GM12878 (cell line): ENCODE measurements around the gene NRG3. TPM values are rescaled to one million over a fixed set of nuclear protein-coding genes. Genes with fewer than 3 reads are reported as not detected.

ENCODE experiments used
- ATAC-seq: fragments of 200-7000 bp; cut with Tn5 transposase; 3 replicates; pipeline ENCODE4 v1.9.1; 2020; ENCODE audit warnings: mild to moderate bottlenecking, moderate library complexity
- BruUV-seq: library from RNA; stranded (reverse); fragments of 400-500 nt; replicated peaks from 2 replicates; lab custom pipeline; 2021; lab: Mats Ljungman, UMichigan
- CTCF ChIA-PET: fragments of 300-600 bp; sonication (Branson Sonifier 250); formaldehyde crosslinking; extraction: SDS; loops from one replicate; lab custom pipeline; 2021; ENCODE audit warnings: inconsistent platforms; lab: Yijun Ruan, JAX
- POLR2A ChIA-PET: fragments of 350-600 bp; formaldehyde crosslinking; extraction: SDS; loops from one replicate; lab custom pipeline; 2021; ENCODE audit warnings: inconsistent platforms; lab: Charles Lee
- RAD21 ChIA-PET: fragments of 300-600 bp; sonication (Branson Sonifier 250); formaldehyde crosslinking; loops from one replicate; lab custom pipeline; 2023; ENCODE audit warnings: antibody characterized with exemption; ENCODE audit not compliant: unreplicated experiment; lab: Charles Lee
- SMC1A ChIA-PET: fragments of 300-600 bp; sonication (Branson Sonifier 250); formaldehyde crosslinking; loops from one replicate; lab custom pipeline; 2023; ENCODE audit not compliant: unreplicated experiment, uncharacterized antibody; lab: Charles Lee
- DNase-seq: peaks from one replicate; pipeline ENCODE4 v3.0.0-alpha.2; 2011; ENCODE audit warnings: low read depth, low spot score
- FAIRE-seq: peaks from 3 replicates; lab custom pipeline; 2011; peaks lifted over from hg19 to GRCh38; lab: Jason Lieb, UNC
- H2AFZ ChIP-seq: 2 replicates; pipeline ENCODE4 v1.6.0; 2011; ENCODE audit warnings: low read depth, low read length, control low read depth; ENCODE audit not compliant: control insufficient read depth
- H3K27ac ChIP-seq: 2 replicates; pipeline ENCODE4 v1.5.1; 2011; ENCODE audit warnings: control low read depth; ENCODE audit not compliant: control insufficient read depth, insufficient read depth
- H3K27me3 ChIP-seq, 2 experiments: replicated peaks in 1 of 2; 2 replicates each; pipeline versions ENCODE4 v1.6.0 to v1.6.1; 2011; ENCODE audit warnings: low read length in 1 of 2; ENCODE audit not compliant: control insufficient read depth in 2 of 2, insufficient read depth in 2 of 2
- H3K36me3 ChIP-seq, 2 experiments: 2 replicates each; pipeline ENCODE4 v1.5.1; 2011; ENCODE audit warnings: low read length in 1 of 2; ENCODE audit not compliant: control insufficient read depth in 2 of 2, insufficient read depth in 2 of 2
- H3K4me1 ChIP-seq: 2 replicates; pipeline ENCODE4 v1.6.1; 2011; ENCODE audit warnings: mild to moderate bottlenecking, low read length, moderate library complexity, mixed read lengths; ENCODE audit not compliant: control insufficient read depth, insufficient read depth
- H3K4me2 ChIP-seq: 2 replicates; pipeline ENCODE4 v1.6.0; 2011; ENCODE audit warnings: control low read depth; ENCODE audit not compliant: control insufficient read depth, insufficient read depth
- H3K4me3 ChIP-seq: fragments of 200-600 bp; sonication (generic); 2 replicates; pipeline ENCODE4 v1.5.1; 2016
- H3K79me2 ChIP-seq: 2 replicates; pipeline ENCODE4 v1.6.0; 2011; ENCODE audit warnings: low read length; ENCODE audit not compliant: control insufficient read depth, insufficient read depth
- H3K9ac ChIP-seq: 2 replicates; pipeline ENCODE4 v1.8.0; 2011; ENCODE audit warnings: low read length, control low read depth, mixed read lengths; ENCODE audit not compliant: control insufficient read depth, insufficient read depth
- H3K9me3 ChIP-seq: replicated peaks from 3 replicates; pipeline ENCODE4 v1.5.1; 2011; ENCODE audit warnings: mild to moderate bottlenecking, low read length; ENCODE audit not compliant: control insufficient read depth, insufficient read depth
- H4K20me1 ChIP-seq: 2 replicates; pipeline ENCODE4 v1.6.0; 2011; ENCODE audit not compliant: control insufficient read depth, insufficient read depth
- ASH2L ChIP-seq: fragments of 300-600, 200-600 bp; sonication (generic); IDR thresholded peaks from 2 replicates; pipeline ENCODE4 v1.6.1; 2017; ENCODE audit warnings: low read depth, mild to moderate bottlenecking, borderline replicate concordance
- BCL11A ChIP-seq: IDR thresholded peaks from 2 replicates; pipeline ENCODE4 v1.6.1; 2011; ENCODE audit warnings: low read depth, low read length
- BRCA1 ChIP-seq: IDR thresholded peaks from 2 replicates; pipeline ENCODE4 v1.6.1; 2011; ENCODE audit warnings: low read depth, low read length, improper control_type of control experiment
- CEBPB ChIP-seq, 2 experiments: fragments of 150-350 bp in 1 of 2; IDR thresholded peaks; 2 replicates each; pipeline ENCODE4 v1.6.1; 2012 to 2014; ENCODE audit warnings: low read depth in 2 of 2, low read length in 2 of 2, borderline replicate concordance in 1 of 2, inconsistent platforms in 1 of 2
- EED ChIP-seq: sonication (generic); IDR thresholded peaks from 2 replicates; pipeline ENCODE4 v1.6.1; 2016; ENCODE audit warnings: antibody characterized with exemption, low read depth
- ESRRA ChIP-seq: IDR thresholded peaks from 2 replicates; pipeline ENCODE4 v1.6.1; 2012; ENCODE audit warnings: mild to moderate bottlenecking, low read length, improper control_type of control experiment
- FOXK2 ChIP-seq: fragments of 450-650 bp; IDR thresholded peaks from 2 replicates; pipeline ENCODE4 v1.6.1; 2017; ENCODE audit warnings: mild to moderate bottlenecking, moderate library complexity
- FOXM1 ChIP-seq: IDR thresholded peaks from 2 replicates; pipeline ENCODE4 v1.6.1; 2012; ENCODE audit warnings: low read depth, mild to moderate bottlenecking, inconsistent platforms, low read length, moderate library complexity
- IRF4 ChIP-seq: IDR thresholded peaks from 2 replicates; pipeline ENCODE4 v1.6.1; 2011; ENCODE audit warnings: low read depth, low read length
- KAT2A ChIP-seq: conservative IDR thresholded peaks from 2 replicates; pipeline ENCODE4 v1.6.1; 2011; ENCODE audit warnings: low read depth, low read length; ENCODE audit not compliant: control insufficient read depth
- LARP7 ChIP-seq: fragments of 450-650 bp; IDR thresholded peaks from 2 replicates; pipeline ENCODE4 v1.6.1; 2017; ENCODE audit warnings: mild to moderate bottlenecking
- MEF2A ChIP-seq: IDR thresholded peaks from 2 replicates; pipeline ENCODE4 v1.6.1; 2011; ENCODE audit warnings: low read depth, mild to moderate bottlenecking, low read length, moderate library complexity; ENCODE audit not compliant: insufficient read depth
- NFYA ChIP-seq: IDR thresholded peaks from 2 replicates; pipeline ENCODE4 v1.6.1; 2011; ENCODE audit warnings: low read depth, mild to moderate bottlenecking, low read length, improper control_type of control experiment, borderline replicate concordance
- NR2C2 ChIP-seq: IDR thresholded peaks from 2 replicates; pipeline ENCODE4 v1.6.1; 2011; ENCODE audit warnings: borderline replicate concordance, low read depth; ENCODE audit not compliant: control insufficient read depth, insufficient read length
- RAD21 ChIP-seq: IDR thresholded peaks from 2 replicates; pipeline ENCODE4 v1.6.1; 2011; ENCODE audit warnings: mild to moderate bottlenecking, low read depth, low read length, moderate library complexity; ENCODE audit not compliant: insufficient read depth
- RAD51 ChIP-seq: fragments of 450-650 bp; IDR thresholded peaks from 2 replicates; pipeline ENCODE4 v1.6.1; 2016; ENCODE audit warnings: moderate library complexity, mild to moderate bottlenecking, inconsistent platforms
- SP1 ChIP-seq: IDR thresholded peaks from one replicate; pipeline ENCODE4 v1.6.1; 2011; ENCODE audit warnings: low read depth, low read length
- TARDBP ChIP-seq: IDR thresholded peaks from 2 replicates; pipeline ENCODE4 v1.6.1; 2016; ENCODE audit warnings: borderline replicate concordance
- TCF3 ChIP-seq: IDR thresholded peaks from 2 replicates; pipeline ENCODE4 v1.6.1; 2012; ENCODE audit warnings: low read depth, mild to moderate bottlenecking, low read length, borderline replicate concordance; ENCODE audit not compliant: insufficient read depth
- ZBED1 ChIP-seq: IDR thresholded peaks from 2 replicates; pipeline ENCODE4 v1.6.1; 2016; ENCODE audit warnings: borderline replicate concordance
- ZNF207 ChIP-seq: fragments of 450-650 bp; IDR thresholded peaks from 2 replicates; pipeline ENCODE4 v1.6.1; 2014; ENCODE audit warnings: antibody characterized with exemption, mild to moderate bottlenecking, borderline replicate concordance
- ZNF384 ChIP-seq: IDR thresholded peaks from 2 replicates; pipeline ENCODE4 v1.6.1; 2012; ENCODE audit warnings: low read depth, mild to moderate bottlenecking, low read length, improper control_type of control experiment, borderline replicate concordance
- WGBS: methylation state at CpG from one replicate; pipeline ENCODE4 v1.1.6; 2016; ENCODE audit warnings: low lambda C conversion rate; ENCODE audit not compliant: insufficient replicate concordance, insufficient coverage; ENCODE audit errors: missing lambda C conversion rate; 5-methylcytosine and 5-hydroxymethylcytosine counted together
- in situ Hi-C: fragments of 300-500 bp; cut with MboI; formaldehyde crosslinking; loops from 9 replicates; pipeline ENCODE4 v1.14.3; 2018; ENCODE audit warnings: mixed read lengths
- intact Hi-C: fragments of 100-400 bp; cut with micrococcal nuclease; formaldehyde crosslinking; loops from one replicate; pipeline ENCODE4 v1.14.2; 2022; ENCODE audit not compliant: unreplicated experiment
- polyA plus RNA-seq, 11 experiments: library from polyadenylated mRNA; depleted of rRNA in 4 of 11; unstranded in 6 of 11; stranded (reverse) in 5 of 11; fragments of >200 nt; fragmentation: Nextera tagmentation in 4 of 11; fragmentation: Illumina TruSeq in 1 of 11; extraction: Ambion mirVana in 4 of 11; extraction: Trizol in 1 of 11; gene quantifications; 1 replicate in 1 of 11; 2 replicates in 10 of 11; pipeline versions ENCODE4 v1.2.1 to v1.2.3, GENCODE V29; 2011 to 2016; ENCODE audit warnings: inconsistent platforms in 2 of 11, missing spikeins in 2 of 11, low read depth in 1 of 11
- total RNA-seq, 4 experiments: library from RNA; depleted of rRNA in 3 of 4; stranded (reverse); fragments of >200 nt in 3 of 4; fragmentation: Illumina TruSeq in 1 of 4; extraction: Trizol in 1 of 4; gene quantifications; 2 replicates each; pipeline versions ENCODE4 v1.2.1 to v1.2.3, GENCODE V29; 2013 to 2021
- TF ChIP-seq, protein P1 (sequence below): IDR thresholded peaks from 2 replicates; pipeline ENCODE4 v1.6.1; 2012; ENCODE audit warnings: low read depth, low read length, improper control_type of control experiment

Gene NRG3
- total and polyA plus RNA-seq, 10 of the 15 experiments (the other 5 are each of a cell fraction or from before 2014, with no cell fraction given), result 0.03 to 0.41 (median 0.17) TPM; not detected in 3

- intact Hi-C loops (no loop called here), in situ Hi-C loops (no loop called here)
- no peak for FAIRE-seq
- no TSS peak for BruUV-seq
- Histone ChIP-seq H3K27ac (no peak overlapping the region), H3K4me3 (no peak overlapping the region), H3K4me2 (no peak overlapping the region), H3K79me2 (no peaks in the 10 kb centered on the region), H3K36me3 (no peaks in the 10 kb centered on the region), H3K4me1 (no peaks in the 10 kb centered on the region), H2AFZ (no peak overlapping the region), H3K27me3 (no peaks in the 10 kb centered on the region), H3K9me3 (no peaks in the 10 kb centered on the region), H4K20me1 (no peaks in the 10 kb centered on the region), H3K9ac (no peak overlapping the region)
- no peak for DNase-seq
- CTCF ChIA-PET, result no interaction called here
- SMC1A ChIA-PET, result no interaction called here
- RAD21 ChIA-PET, result no interaction called here
- POLR2A ChIA-PET, result no interaction called here
- no peak for ATAC-seq
- no peak for TF ChIP-seq TARDBP
- TF ChIP-seq NFYA, result no peak
- no peak for TF ChIP-seq FOXK2
- no peak for TF ChIP-seq ASH2L
- TF ChIP-seq LARP7, result no peak
- no peak for TF ChIP-seq EED
- no peak for TF ChIP-seq CEBPB (IDR thresholded peaks at IDR 0.05; ENCODE audit: borderline replicate concordance in 1 of 2, low read depth in 2 of 2, low read length in 2 of 2)
- TF ChIP-seq FOXM1, result no peak
- no peak for TF ChIP-seq IRF4
- TF ChIP-seq TCF3, result no peak
- TF ChIP-seq, protein P1, sequence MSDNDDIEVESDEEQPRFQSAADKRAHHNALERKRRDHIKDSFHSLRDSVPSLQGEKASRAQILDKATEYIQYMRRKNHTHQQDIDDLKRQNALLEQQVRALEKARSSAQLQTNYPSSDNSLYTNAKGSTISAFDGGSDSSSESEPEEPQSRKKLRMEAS, result no peak
These were observed 785.2 kb downstream of the NRG3 start for GRCh38 chr10:82660205-82660604.

DNA sequence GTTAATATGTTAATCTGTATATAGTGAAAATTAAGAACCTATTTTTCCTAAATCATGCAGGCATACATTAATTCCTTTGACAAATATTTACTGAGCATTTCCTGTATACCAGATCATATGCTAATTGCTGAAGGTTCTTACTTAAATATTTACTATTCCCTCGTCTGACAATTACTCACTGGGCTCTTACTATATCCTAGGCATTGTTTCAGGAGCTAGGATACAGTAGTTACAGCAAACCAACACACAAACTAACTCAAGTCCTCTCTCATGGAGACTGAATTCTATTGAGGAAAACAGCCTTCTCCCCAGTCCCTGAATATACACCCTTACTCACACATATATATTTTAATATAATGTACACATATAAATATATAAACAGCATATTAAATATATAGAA, 786.0 kb downstream of the NRG3 start:
- no TSS peak for BruUV-seq
- SMC1A ChIA-PET, result no interaction called here
- Histone ChIP-seq H3K4me2 (no peak overlapping the region), H3K27ac (no peak overlapping the region), H4K20me1 (no peaks in the 10 kb centered on the region), H3K27me3 (no peaks in the 10 kb centered on the region), H3K9me3 (no peaks in the 10 kb centered on the region), H3K4me3 (no peak overlapping the region), H3K9ac (no peak overlapping the region), H3K4me1 (no peaks in the 10 kb centered on the region), H2AFZ (no peak overlapping the region), H3K79me2 (no peaks in the 10 kb centered on the region), H3K36me3 (no peaks in the 10 kb centered on the region)
- TF ChIP-seq ZBED1, result no peak
- no peak for TF ChIP-seq ESRRA
- TF ChIP-seq ZNF384, result no peak
- no peak for TF ChIP-seq RAD51
- no peak for TF ChIP-seq SP1
- no peak for TF ChIP-seq BRCA1
- no peak for TF ChIP-seq ZNF207
- TF ChIP-seq KAT2A, result no peak
- no peak for TF ChIP-seq BCL11A
- TF ChIP-seq NR2C2, result no peak
- TF ChIP-seq MEF2A, result no peak
- TF ChIP-seq RAD21, result no peak
- CTCF ChIA-PET, result no interaction called here
- FAIRE-seq (no peak), ATAC-seq (no peak), DNase-seq (no peak)
- in situ Hi-C loops (no loop called here), intact Hi-C loops (no loop called here)
- POLR2A ChIA-PET, result no interaction called here
- 0% methylated on average over 1 of the region's 1 CpG for WGBS
- RAD21 ChIA-PET, result no interaction called here
